Esophagus mucosa (tissue), 1 donor: ENCODE measurements around the gene KRT80. TPM values are rescaled to one million over a fixed set of nuclear protein-coding genes. Genes with fewer than 3 reads are reported as not detected.

Experiments used
- ATAC-seq: fragments of 200-7000 bp; cut with Tn5 transposase; one replicate; pipeline ENCODE4 v1.9.1; 2020
- total RNA-seq: library from RNA; stranded (reverse); gene quantifications from one replicate; pipeline ENCODE4 v1.2.4, GENCODE V29; 2023
- donor health status: DM: yes; HTN: yes; CAD: no.

Gene KRT80
- total RNA-seq, 1 donor from 2014 or later, result 17.9 TPM

DNA sequence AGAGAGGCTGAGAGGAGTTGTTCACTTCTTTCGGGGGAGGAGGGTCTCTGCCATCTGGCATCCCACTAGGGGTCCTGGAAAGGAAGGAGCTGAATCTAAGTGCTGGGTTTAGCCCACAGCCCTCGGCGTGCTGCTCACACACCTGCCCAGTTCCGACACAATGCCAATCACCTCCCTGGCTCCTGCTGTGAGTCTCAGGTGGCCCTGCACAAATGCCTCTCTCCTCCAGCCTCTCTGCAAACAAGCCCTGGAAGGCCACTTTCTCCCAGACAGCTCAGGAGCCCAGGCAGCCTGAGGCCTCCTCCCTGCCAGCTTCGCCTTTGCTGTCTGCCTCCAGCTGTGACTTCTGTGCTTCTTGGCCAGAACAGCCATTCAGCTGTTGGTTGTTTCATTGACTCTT lies 61.1 kb downstream of the KRT80 start:
- ATAC-seq, result no peak

DNA sequence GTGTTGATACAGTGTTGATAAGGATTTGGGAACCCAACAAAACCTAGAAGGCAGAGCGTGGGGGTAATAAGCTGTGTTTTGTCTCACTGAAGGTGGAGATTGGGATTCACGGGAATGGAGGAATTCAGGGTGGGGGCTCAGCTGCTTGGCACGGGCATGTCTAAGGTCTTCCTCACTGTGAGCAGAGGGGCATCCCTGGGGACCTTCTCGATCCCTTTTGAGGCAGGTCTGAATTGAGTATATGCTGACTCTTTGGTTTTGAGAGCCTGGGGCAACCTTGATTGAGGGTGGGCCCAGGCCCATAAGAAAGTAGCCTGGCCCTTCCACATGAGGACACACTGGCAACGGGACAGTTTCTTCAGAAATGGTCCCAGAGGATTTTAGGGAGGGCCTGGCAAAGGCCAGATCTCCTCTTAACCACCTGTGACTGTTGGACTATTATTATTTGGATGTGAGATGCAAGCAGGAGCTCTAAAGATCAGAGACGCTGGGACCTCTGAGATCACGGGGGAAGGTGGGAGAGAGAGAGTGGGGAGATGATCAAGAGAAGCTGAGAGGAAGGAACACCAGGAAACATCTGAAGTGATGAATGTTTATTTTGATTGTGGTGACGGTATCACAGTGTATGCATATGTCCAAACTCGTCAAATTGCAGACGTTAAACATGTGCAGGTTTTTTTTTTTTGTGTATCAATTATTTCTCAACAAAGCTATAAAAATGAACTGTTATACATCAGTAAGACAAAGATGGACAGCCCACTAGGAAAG lies 63.9 kb downstream of the KRT80 start:
- ATAC-seq, result no peak

DNA sequence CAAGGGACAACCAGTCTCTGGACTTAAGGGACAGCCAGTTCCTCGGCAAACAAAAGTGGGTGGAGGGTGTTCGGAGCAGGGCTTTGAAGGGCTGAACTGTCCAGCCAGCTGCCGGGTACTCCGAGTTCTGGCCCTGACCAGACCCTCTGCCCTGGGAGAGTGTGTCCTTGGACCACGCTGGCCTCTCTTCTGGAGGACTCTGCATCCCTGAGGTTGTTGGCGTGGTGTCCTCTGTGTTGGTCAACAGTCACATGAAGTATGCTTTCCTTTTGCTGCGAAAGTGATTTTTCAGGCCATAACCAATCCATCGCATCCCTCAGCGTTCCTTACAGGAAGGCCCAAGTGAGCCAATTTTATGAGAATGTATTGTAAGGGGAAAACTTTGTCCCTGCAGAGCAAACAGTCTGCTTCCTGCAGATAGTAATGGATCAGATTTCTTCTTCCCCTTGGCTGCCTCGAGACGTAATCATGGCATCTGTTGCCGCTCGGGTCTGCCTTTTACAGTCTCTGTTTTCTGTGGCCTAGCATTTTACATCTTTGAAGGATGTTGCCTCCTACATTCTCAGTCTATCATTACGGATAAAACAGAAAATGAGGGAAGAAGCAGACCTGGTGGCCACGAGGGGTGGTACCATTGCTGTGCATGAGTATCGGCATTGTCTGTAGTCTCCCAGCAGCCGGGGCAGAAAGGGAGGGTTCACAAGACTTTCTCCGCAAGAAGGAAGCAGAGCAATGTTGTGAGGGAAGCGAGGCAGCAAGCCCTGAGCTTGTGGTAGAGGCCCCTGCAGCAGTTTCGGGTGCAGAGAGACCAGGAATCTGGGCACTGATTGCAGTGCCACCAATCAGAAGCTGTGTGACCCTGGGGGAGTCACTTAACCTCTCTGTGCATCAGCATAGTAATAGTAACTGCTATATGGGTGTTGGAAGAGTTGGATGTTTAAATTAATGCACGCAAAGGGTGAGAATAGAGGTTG lies 64.9 kb downstream of the KRT80 start:
- no peak for ATAC-seq

DNA sequence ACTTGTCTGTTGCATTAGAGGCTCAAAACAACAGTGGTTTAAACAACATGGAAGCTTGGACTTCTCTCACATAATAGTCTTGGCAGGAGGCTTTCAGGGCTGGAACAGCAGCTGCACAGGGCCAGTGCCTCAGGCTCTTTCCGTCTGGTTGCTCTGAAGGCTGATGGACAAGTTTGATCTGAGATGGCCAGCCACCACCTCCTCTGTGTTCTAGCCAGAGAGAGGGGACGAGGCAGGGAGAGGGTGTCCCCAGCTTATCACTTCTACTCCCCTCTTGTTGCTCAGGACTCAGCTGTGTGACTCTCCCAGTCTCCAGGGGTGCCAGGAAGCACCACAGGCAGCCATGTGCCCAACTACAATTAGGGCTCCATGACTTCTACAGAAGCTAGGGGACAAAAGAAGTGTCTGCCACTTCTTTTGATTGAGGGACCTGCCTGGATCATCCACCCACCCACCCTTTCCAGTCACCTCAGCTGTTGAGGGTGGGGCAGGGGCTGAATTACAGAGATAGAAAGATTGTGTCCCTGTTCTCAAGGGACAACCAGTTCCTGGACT lies 65.7 kb downstream of the KRT80 start:
- ATAC-seq, result no peak

DNA sequence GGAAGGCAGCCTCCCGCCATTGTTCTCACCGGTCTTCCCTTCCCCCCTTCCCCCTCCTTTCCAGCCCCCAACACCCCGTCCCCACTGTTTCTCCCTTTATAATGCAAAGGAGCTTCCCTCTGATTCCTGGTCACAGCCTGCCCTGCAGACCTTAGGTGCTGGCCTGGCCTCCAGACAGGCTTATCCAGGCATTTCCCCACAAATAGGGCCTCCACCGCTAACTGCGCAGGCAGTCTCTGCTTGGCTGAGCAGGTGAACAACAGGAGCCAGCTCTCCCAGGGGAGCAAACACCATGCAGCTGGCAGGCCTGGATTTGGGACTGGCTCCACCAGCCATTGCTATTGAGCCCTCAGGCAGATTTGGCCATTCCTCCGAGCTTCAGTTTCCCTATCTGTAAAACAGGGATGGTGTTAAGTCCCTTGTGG lies 66.3 kb downstream of the KRT80 start:
- ATAC-seq, result no peak

DNA sequence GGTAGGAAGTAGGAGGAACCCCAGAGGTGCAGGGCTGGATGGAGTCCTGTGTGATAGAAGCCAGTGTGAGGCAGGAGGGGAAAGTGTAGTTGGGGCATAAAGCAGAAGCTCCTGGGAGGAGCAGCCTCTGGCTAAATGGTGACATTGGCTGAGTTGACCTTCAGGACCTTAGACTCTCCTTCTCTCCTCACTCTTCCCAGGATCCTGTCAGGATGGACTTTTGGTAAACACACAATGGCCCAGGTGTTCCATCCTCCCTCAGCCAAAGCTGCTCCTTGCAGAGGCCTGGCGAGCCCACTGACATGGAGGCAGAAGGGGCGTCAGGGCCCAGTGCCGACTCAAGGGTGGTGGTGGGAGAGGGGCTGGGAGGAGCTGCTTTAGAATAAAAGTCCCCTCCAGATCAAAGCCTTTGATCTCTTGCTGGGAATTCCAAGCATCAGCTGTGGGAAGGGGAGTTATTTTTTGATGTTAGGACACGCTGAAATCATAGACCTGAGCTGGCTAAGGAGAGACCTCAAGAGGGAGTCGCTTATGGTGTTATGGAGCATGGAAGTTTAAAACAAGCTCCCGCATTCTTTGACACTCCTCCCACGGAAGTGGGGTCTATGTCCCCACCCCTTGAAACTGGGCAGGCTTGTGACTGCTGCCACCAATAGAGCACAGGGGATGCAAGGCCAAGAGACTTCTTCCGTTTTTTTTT lies 68.2 kb downstream of the KRT80 start:
- no peak for ATAC-seq

DNA sequence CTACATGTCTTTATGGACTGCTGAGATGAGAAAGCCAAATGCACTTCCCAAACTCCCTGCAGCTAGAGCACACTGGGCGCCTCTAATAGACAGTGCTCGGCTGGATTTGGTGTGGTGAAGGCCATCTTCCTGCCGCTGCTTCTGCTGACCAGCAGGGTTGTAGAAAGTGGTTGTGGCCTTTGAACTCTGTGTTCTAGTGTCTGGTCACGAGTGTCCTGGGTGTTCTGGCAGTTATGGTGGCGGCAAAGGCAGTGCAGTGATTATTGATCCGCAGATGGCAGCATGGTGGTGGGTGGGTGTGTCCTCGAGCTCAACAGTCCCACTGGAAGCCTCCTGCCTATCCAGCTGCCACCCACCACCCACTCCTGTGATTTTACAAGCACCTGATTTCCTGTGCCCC lies 68.9 kb downstream of the KRT80 start:
- ATAC-seq, result no peak

DNA sequence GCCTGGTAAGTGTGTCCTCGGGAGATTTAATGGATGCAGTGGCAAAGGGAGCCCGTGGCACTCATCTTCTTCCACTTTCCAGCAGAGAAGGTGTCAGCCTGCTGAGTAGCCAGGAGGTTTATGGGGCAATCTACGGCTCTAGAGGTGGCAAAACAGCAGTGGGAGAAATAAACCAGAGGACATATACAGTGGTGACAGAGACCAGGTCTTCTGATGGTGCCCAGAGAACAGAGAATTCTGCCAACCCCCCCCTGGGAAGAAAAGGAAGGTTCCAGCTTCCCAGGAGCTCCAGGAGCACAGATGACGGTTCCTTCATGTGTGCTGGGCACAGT lies 69.3 kb downstream of the KRT80 start:
- ATAC-seq, result no peak

DNA sequence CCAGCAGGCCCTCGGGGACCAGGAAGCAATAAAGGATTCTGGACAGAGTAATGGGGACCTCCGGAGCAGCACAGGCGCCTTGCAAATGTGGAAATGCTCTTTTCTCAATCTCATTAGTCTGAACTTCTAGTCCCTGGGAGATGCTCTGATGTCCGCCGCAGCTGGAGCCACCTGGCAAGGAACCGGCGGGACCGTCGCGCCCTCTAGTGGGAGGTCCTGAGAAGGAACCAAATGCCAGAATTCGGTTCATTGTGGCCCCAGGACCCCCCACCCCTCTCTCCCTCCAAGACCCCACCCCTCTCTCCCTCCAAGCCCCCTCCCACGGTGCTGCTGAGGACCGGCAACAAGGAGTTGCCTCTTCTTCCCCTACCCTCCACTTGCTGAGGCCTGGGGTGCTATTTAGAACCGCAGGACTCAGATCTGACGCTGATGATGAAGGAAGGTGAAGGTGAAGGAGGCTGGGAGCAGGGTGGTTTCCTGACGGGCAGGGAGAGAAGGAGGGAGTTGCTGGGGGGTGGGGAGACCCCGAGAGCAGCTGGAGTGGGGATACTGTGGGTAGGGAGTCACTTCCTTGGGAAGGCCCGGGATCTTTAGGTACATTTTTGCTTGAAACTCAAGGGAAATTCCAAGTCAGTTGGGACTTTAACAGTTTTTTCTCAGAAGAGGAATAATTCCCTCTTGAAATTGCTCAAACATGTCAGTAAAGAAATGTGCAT lies 69.8 kb downstream of the KRT80 start:
- ATAC-seq, result peak; percentile 34

DNA sequence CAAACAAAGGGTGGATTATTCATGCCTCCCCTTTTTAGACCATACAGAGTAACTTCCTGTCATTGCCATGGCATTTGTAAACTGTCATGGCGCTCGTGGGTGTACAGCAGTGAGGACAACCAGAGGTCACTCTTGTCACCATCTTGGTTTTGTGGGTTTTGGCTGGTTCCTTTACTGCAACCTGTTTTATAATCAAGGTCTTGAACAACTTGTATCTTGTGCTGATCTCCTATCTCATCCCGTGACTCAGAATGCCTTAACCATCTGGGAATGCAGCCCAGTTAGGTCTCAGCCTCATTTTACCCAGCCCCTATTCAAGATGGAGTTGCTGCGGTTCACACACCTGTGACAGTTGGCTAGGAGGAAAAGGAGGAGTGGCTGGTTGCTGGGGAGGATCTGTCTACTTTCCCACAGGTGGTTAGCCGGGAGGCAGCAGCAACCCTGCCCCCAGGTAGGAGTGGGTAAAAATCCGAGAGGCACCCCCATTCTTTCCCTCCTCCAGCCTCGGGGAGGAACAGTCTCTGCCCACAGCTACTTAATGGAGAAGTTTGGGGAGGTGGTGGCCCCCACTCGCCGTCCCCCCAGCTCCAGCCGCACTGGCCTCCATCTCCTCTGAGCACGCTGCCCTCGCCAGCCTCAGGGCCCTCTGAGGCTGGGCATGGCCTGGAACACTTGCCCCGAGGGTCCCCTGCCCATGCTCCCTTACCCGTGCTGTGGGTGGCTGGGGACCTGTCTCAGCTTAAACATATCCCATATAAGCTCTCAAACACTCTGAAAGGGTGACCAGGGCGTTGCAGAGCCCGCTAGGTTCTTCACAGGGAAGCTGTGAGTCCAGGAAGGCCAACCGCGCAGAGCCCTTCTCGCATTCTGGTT lies 70.6 kb downstream of the KRT80 start:
- ATAC-seq, result no peak

DNA sequence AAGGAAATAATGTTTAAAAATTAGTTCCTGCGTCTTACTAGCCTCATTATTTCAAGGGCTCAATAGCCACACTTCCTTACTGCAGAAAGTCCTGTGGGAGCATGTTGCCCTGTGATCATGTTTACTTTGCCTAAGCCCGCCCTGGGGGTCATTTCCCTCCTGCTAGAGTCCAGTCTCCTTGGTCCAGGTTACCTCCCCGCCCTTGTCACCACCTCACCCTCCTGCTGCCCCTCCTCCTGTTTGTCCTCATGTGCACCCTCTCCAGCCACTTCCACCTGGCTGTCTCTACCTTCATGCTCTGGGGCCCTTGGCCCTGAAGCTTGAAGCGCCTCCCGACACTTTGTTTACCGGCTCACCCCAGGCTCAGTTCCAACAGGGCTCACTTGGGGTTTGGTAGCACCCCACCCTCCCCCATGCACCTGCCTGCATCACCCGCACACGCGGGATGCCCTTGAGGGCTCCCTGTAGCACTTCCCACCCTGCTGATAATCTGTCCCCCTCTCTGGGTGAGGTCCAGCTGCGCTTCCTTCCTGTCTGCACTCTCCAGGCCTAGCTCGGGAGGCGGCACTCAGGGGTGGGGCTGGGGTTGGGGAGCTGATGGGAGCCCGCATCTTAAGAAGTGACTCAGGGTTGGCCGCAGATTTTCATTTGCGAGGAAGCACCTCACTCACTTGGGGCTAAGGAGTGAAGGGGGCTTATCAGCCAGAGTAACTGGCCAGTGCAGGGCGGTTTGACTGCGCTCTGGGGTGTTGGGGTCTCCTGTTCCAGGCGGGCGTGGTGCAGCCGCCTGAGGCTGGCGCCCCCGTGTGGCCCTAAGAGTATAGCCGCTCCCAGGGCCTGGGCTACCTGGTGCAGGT lies 72.2 kb downstream of the KRT80 start:
- ATAC-seq, result peak; percentile 74

Other genes with a start within 250 kb of the KRT80 start
- gene ACVR1B, start 240.3 kb downstream of the KRT80 start, total RNA-seq, result 19.2 TPM
- 3.9 TPM for gene TAMALIN, start 185.1 kb downstream of the KRT80 start, total RNA-seq
- 2.0 TPM for gene NR4A1, start 140.6 kb downstream of the KRT80 start, total RNA-seq
- 35.2 TPM for gene ATG101, start 122.0 kb downstream of the KRT80 start, total RNA-seq
- gene SMIM41, start 112.3 kb downstream of the KRT80 start, total RNA-seq, result not detected
- 113 TPM for gene KRT7, start 41.2 kb upstream of the KRT80 start, total RNA-seq
- gene KRT86, start 82.6 kb upstream of the KRT80 start, total RNA-seq, result not detected
- not detected for gene KRT81, start 99.5 kb upstream of the KRT80 start, total RNA-seq
- gene KRT83, start 129.4 kb upstream of the KRT80 start, total RNA-seq, result not detected
- gene KRT85, start 175.5 kb upstream of the KRT80 start, total RNA-seq, result not detected
- gene KRT84, start 193.6 kb upstream of the KRT80 start, total RNA-seq, result not detected
- not detected for gene KRT82, start 214.3 kb upstream of the KRT80 start, total RNA-seq
- 0.84 TPM for gene KRT75, start 242.4 kb upstream of the KRT80 start, total RNA-seq